HTR-8/SVneo (cell line): ENCODE measurements around the gene PPP2R3A.
"Not testable (repeated sequence)": the region's sequence is repeated elsewhere in the genome, so short reads cannot be mapped to it uniquely, and the experiment has no call there.

Source experiments
- DNase-seq: peaks from one replicate; pipeline ENCODE4 v3.0.0; 2011; ENCODE audit warnings: low spot score, mixed read lengths; ENCODE audit not compliant: insufficient read length
- FAIRE-seq: peaks from 2 replicates; lab custom pipeline; 2011; peaks lifted over from hg19 to GRCh38; lab: Jason Lieb, UNC

The PPP2R3A gene, protein sequence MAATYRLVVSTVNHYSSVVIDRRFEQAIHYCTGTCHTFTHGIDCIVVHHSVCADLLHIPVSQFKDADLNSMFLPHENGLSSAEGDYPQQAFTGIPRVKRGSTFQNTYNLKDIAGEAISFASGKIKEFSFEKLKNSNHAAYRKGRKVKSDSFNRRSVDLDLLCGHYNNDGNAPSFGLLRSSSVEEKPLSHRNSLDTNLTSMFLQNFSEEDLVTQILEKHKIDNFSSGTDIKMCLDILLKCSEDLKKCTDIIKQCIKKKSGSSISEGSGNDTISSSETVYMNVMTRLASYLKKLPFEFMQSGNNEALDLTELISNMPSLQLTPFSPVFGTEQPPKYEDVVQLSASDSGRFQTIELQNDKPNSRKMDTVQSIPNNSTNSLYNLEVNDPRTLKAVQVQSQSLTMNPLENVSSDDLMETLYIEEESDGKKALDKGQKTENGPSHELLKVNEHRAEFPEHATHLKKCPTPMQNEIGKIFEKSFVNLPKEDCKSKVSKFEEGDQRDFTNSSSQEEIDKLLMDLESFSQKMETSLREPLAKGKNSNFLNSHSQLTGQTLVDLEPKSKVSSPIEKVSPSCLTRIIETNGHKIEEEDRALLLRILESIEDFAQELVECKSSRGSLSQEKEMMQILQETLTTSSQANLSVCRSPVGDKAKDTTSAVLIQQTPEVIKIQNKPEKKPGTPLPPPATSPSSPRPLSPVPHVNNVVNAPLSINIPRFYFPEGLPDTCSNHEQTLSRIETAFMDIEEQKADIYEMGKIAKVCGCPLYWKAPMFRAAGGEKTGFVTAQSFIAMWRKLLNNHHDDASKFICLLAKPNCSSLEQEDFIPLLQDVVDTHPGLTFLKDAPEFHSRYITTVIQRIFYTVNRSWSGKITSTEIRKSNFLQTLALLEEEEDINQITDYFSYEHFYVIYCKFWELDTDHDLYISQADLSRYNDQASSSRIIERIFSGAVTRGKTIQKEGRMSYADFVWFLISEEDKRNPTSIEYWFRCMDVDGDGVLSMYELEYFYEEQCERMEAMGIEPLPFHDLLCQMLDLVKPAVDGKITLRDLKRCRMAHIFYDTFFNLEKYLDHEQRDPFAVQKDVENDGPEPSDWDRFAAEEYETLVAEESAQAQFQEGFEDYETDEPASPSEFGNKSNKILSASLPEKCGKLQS (N-terminal part only)

DNA sequence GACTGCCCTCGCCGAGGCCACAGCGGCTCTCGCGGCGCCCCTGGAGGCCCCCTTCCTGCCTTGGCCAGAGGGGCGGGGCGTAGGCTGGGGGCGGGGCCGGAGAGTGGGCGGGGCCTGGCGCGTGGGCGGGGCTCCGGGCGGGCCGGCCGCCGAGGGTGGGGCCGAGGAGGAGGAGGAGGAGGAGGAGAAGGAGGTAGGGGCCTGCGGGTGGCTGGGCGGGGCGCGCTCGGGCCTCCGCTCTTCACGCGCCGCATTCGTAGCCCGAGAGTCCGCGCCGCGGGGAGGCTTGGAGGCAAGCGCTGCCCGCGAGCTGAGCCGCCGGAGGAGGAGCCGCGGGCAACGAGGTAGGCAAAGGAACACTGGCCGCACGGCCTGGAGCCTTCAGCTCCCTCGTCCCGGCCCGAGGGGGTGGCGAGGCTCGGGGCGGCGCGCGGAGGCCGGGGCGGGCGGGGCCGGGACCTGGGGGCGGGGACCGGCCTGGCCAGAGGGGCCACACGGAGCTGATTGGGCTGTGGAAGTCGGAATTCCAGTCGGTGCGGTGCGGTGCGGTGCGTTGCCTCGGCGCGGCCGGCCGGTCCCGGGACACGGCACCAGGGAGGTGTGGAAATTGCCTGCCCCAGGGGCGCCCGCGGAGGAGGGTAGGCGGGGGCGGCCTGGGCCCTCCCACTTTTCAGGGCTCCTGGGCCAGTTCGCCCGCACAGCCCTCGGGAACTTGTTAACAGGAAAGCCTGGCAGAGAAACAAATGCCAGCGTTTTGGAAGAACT is at the start of gene PPP2R3A:
TSS of gene PPP2R3A (plus strand) at position 223 of the 765 bp plus-strand sequence. CDS start 35,771 bp downstream, outside the sequence.
- DNase-seq, result peak; percentile 73
- FAIRE-seq, result peak; percentile 95

DNA sequence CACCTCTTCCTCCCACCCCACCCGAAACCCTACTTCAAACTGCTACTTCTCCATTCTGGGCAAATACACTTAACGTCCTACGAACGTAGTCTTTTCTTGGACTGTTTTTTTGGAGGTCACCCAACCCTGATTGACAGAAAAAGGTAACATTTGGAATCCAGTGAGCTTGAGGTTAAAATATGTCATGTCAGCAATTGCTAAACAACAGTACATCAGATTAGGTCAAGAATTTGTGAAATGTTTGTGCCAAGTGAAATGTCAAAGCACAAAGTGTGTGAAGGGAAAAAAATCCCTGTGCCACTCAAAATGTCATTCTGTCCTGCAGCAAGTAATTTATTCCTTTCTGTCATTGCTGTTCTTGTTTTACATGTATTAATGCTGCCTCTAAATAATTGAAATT is 49.2 kb upstream of the PPP2R3A start:
- DNase-seq (no peak), FAIRE-seq (no peak)

DNA sequence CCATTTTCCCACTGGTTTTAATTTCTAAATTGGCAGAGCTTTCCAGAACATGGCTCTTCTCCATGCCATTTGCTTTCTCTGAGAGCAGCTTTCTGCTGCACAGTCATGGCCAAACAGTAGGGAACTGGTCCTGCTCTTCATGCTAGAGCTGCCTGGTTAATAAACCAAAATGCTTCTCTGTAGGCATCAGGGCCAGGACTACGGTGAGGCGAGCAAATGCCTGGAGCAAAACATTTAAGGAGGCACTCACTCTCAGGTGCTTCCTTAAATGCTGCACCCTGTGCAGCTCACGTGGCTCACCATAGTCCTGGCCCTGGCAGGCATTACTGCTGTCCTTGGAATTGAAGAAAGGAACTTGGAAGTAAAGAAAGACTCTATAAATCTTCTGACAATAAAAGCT is 48.5 kb upstream of the PPP2R3A start:
- FAIRE-seq (no peak), DNase-seq (no peak)

DNA sequence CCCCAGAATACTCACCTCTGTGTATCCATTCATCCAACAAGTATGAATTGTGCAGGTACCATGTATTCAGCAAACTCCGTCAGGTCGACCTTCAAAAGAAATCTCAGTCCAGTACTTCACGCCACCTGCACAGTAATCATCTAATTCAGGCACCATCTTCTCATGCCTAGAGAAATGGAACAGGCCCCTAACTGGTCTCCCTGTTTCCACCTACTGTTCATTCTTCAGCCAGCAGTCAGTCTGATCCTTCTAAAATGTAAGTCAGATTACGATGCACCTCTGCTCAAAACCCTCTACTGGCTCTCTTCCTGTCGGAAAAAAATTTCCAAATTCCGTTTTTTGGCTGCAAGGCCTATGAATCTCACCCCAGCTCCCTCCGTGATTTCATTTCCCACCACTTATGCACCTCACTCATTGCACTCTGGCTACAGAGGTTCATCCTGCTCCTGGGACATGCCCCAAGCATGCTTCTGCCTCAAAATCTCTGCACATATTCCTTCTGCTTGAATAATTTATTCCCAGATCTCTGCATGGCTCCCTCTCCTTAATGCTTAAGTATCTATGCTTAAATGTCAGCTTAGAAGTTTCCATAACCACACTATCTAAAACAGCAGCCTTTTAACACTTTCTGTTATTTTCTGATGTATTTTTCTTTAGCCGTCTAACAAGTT is 47.5 kb upstream of the PPP2R3A start:
- FAIRE-seq, result no peak
- no peak for DNase-seq

DNA sequence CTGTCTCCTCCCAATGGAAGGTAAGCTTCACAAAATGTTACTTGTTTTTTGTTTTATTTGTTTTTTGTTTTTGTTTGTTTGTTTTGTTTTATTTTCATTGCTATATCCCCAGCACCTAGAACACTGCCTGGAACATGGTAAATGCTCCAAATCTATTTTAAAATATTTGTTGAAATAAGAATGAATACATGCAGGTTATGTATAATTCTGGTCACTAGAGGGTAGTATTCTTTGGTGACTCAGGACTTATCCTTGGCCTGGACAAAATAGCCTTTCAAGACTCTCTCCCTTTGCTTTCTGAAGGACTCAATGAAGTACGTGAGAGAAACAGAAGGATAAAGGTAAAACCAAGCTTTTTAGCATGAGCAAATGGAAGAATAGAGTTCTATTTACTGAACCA is 46.9 kb upstream of the PPP2R3A start:
- FAIRE-seq, result no peak
- DNase-seq, result peak; percentile 24

DNA sequence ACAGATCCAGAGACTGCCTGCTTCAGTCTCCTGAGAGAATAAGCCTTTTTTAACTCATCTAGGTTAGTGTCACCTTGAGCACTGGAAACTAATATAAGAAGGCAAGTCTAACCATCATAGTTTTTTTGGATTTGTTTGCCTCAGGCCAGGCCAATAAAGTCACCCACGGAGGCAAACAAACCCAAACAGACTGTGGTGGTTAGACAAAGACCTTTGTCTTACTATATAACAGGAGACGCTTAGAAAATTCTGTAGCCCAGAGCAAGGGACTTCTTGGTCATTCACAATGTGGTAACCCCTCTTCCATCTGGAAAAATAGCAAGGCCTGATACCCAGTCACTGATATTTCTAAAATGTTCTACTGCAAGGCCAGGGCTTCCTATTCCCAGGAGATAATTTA is 45.3 kb upstream of the PPP2R3A start:
- DNase-seq (no peak), FAIRE-seq (no peak)

DNA sequence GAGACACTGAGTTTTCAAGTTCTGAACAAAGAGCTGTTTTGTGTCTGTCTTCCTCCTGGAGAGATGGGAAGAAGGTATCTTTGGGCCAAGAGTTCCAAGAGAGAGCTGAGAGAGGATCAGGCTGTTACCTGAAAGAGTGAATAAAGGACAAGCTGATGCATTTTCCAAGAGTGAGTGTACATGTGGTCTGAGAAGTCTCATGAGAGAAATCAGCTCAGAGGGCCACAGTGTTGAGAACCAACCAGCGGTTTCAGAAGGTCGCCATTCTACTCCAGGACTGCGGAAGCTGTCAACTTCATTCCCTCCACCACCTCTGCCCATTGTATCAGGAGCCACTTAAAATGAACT is 42.7 kb upstream of the PPP2R3A start:
- FAIRE-seq (no peak), DNase-seq (no peak)

DNA sequence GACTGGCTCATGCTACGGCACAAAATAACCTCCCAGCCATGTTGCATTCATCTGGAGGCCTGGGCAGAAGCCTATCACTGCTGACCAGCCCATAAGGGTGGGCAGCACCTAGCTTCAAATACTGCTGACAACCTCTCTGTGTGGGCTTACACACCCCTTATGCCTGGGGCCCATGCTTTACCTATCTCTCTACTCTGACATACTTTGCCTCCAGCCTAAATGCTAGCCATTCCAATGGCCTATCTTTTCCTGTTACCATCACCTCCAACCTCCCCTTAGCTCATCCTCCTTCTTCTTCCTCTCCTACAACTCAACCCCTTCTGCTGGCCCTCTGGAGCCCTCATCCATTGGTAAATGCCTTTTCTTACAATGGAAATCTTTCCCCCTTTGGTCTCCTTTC is 41.0 kb upstream of the PPP2R3A start:
- no peak for DNase-seq
- no peak for FAIRE-seq

DNA sequence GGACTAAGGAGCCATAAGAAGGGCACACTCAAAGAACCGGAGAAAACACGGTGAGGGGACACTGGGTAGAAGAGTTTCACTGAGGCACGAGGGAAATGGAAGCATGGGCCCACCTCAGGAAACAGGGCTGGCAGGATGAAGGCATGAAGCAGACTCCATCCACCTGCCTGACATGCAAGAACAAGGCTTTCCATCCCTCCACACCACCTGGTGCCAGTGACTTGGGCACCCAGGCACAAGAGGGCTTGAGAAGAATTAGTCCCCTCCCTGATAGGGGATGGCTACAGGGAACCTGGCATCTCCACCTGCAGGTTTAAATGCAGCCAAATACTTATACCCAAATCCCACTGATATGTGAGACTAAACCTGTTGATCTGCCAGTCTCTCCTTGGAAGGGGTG is 38.9 kb upstream of the PPP2R3A start:
- DNase-seq (no peak), FAIRE-seq (no peak)

DNA sequence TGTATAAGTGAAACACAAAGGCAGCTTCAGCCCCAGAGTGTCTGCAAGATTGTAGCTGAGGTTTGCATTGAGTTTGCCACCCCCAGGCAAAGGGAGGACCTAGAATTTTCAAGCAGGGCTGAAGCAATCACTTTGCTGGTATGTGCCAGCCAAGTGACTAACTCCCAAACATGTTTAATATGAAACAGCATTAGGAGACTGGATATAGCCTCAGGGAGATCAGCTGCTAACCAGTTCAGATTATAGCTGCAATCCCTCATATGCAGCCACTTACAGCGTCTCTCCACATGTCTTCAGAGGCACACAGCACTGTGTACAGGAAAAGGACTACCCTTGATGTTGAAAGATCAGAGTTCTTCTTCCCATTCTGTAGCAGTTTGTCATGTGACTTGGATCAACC is 38.4 kb upstream of the PPP2R3A start:
- peak; percentile 56 for DNase-seq
- FAIRE-seq, result peak; percentile 77

DNA sequence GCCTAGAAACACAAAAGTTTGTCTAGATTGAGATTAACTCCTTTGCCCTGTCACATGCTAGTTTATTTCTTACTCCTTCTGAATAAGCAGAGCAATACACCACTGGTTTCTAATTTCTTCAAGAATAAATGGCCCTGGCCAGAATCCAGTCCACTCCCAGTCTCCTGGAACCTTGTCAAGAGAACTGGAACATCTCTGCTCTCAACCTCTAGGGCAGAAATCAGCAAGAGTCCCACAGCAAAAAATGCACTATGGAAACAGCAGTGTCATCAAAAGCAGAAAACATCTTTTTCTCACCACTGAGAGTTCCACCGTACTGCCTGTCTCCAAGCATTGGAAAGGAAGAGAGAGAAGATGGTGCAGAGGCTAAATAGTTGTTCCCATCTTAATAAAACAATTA is 35.9 kb upstream of the PPP2R3A start:
- FAIRE-seq (no peak), DNase-seq (no peak)

DNA sequence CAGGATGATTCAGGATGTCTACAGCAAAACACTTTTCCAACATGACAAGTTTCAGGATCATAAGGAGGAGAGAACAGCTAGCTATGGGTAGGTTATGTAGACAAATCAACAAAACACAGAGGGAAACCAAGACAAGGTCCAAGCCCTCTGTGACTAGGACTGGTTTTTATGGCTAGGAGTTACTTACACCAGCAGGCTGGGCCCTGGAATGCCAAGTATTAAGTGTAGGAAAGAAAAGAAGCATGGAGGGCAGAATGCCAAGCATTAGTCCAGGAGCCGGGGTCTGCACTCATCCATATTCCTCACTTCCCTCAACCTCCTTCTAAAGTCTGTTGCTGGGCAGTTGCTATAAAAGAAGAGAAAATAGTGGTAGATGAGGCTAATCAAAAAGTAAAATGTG is 35.3 kb upstream of the PPP2R3A start:
- DNase-seq (no peak), FAIRE-seq (no peak)

DNA sequence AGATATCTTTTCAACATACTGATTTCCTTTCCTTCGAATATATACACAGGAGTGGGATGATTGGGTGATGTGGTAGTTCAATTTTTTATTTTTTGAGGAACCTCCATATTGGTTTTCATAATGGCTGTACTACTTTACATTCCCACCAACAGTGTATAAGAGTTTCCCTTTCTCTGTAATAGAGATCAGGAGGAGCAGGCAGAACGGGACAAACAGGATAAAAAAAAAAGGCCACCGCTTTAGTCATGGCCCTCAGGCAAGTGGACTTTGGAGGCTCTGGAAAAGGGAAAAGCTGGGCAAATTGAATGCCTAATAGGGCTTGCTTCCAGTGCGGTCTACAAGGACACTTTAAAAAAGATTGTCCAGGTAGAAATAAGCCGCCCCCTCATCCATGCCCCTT is 30.4 kb upstream of the PPP2R3A start:
- DNase-seq, FAIRE-seq: not testable (repeated sequence)

DNA sequence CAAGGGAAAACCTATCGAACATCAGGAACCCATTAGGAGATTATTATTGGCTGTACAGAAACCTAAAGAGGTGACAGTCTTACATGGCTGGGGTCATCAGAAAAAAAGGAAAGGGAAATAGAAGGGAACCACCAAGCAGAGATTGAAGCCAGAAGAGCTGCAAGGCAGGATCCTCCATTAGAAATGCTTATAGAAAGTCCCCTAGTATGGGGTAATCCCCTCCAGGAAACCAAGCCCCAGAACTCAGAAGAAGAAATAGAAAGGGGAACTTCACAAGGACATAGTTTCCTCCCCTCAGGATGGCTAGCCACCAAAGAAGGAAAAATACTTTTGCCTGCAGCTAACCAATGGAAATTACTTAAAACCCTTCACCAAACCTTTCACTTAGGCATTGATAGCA is 27.8 kb upstream of the PPP2R3A start:
- FAIRE-seq, DNase-seq: not testable (repeated sequence)

DNA sequence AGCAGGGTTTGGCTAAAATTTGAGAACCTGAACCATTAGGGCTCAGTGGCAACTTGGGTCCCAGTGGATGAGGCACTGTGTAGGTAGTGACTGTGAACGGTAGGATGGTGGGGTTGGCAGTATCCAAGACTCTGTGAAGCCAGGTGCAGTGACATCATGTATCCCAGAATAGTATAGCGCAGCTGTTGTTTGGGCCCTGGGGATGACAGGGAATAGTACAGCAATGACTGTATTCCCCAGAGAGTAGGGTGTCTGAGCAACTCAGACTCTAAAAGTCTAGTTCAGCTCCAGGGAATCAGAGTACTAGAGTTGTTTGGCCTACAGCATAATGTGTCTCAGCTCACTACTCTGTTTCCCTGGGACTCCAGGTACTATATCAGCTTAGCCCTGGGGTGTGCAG is 20.7 kb upstream of the PPP2R3A start:
- FAIRE-seq, result no peak
- DNase-seq, result no peak

DNA sequence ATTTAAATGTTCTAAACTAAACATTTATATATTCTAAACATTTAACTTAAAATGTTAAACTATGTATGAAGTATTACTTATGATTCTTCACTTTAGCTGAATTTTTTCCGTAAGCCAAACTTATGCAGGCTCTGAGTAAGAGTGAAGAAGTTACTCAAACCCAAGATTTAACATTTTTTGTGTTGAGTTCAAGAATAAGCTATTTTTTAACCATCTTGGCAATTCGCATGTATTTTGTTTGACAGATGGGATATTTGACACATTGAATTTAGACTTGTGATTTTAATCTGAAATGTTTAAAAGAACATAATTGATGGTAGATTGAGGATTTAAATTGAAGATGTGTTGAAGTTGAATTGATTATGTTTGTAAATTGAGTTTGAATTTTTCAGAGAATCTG is 14.6 kb upstream of the PPP2R3A start:
- FAIRE-seq (no peak), DNase-seq (no peak)

DNA sequence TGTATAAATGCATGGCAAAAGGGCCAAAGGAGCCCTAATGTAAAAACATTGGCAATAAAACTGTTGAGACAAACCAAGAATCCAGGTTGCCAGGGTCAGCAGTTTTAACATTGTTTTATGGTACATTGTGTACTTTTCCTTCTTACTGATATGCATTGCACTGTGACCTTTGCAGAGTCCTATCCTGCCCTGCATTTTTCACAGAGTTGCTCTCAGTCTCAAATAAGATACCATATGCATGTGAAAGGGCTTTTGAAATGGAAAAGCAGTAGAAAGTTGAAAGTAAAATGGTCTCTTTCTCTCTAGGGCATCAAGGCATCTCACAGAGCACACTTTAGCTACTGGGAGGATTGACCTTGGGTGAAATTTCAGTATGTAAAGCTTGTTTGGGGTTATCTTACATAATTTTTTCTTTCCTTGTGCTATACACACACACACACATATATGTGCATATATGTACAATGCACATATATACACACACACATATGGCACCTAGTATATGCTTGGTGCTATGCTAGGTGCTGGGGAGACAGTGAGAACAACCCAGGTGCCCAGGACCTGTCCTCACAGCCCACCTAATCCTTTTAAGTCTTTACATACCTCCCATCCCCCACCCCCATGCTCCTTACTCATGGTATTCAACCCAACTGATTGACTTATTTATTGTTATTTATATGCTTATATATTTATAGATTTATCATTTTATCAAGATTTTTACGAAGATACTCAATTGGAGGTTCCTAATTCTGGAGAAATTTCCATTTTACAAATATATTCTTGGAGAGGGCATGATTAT is 1.2 kb upstream of the PPP2R3A start:
- FAIRE-seq (no peak), DNase-seq (no peak)

DNA sequence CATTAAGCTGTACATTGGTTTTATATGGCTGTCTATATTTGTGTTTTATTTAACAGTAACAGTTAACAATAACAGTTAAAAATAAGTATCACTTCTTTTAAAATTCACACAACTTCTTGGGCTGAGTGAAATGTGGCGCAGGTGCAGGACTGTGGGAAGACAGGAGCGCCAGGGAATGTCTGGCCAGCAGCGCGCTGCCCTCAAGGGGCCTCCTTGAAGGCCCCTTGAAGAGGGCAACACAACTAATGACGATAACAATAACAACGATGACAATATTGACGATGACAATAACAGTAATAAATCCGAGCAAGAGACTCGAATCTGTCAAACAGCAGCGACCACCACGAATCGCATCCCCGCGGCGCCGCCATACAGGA is 411 bp upstream of the PPP2R3A start:
- peak; percentile 25 for DNase-seq
- FAIRE-seq, result no peak
